ENCODE data around the gene MAP3K6.
A peak's percentile ranks its signal among the peaks of the same experiment; 100 is the strongest.
"Not testable (repeated sequence)": the region's sequence is repeated elsewhere in the genome, so short reads cannot be mapped to it uniquely, and the experiment has no call there.

The MAP3K6 gene

GRCh38 chr1:27366411-27367159 lies at the start of gene MAP3K6:
Gene MAP3K6, minus strand, starts transcription at chr1:27366961. Its CDS starts 364 bp downstream, at chr1:27366597.
- FAIRE-seq, result peak; percentile 86

- no peak for FAIRE-seq
Measured at GRCh38 chr1:27414091-27414490, 47.3 kb upstream of the MAP3K6 start.

DNA sequence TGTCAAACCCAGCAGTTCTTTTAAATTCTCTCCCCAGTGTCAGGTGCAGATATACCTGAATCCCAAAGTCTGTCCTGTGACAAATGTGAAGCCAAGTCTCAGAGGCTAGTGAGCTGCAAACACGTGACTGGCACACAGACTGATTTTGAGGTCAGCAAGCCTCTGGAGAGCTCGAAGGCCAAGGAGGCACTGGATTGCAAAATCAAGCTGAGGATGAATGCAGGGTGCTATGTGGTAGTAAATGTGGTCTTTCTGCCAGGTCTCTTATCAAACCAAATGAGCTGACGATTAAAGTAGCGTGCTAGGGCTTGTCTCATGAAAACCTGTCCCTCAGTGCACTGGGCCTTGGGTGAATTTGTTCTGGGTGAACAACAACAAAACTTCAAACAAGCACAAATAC lies 46.2 kb upstream of the MAP3K6 start:
- FAIRE-seq, result no peak

- no peak for FAIRE-seq
Measured at GRCh38 chr1:27412502-27412901, 45.7 kb upstream of the MAP3K6 start.

- no peak for FAIRE-seq
Measured at GRCh38 chr1:27410709-27411108, 43.9 kb upstream of the MAP3K6 start.

GRCh38 chr1:27409669-27410068 lies 42.9 kb upstream of the MAP3K6 start:
- no peak for FAIRE-seq

DNA sequence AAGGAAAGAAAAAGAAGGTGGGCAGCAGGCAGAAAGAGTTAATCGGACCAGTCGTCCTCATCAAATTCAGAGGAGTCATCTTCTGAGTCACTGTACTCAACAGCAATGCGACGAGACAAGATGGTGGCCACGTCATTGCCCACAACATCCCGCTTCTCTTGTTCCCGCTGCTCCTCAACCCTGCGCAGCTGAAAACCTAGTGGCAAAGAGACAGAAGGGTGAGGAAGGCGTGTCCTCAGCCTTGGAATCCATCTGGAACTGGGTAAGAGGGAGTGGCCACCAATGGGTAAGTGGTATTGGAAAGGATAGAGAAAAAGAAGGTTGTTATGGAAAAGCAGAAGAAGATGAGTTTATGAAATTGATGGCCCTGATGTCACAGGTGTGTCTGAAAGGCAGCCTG lies 41.4 kb upstream of the MAP3K6 start:
- FAIRE-seq, result no peak

- FAIRE-seq, result not testable (repeated sequence)
Measured at GRCh38 chr1:27406791-27407190, 40.0 kb upstream of the MAP3K6 start.

DNA sequence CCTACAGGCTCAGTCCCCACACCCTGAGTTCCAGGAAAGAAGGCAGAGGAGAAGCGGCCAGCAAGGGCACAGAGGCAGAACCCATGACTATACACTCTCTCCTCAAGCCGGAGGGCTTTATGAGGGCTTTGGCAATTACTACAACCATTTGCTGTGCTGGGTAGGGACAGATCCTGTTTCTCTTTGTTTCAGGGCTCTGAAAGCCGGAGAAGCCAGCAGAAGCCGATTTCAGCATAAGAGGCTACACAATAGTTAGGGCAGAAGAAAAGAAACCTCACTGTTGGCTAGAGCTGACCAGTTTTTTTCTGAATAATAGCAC lies 39.6 kb upstream of the MAP3K6 start:
- FAIRE-seq, result no peak

DNA sequence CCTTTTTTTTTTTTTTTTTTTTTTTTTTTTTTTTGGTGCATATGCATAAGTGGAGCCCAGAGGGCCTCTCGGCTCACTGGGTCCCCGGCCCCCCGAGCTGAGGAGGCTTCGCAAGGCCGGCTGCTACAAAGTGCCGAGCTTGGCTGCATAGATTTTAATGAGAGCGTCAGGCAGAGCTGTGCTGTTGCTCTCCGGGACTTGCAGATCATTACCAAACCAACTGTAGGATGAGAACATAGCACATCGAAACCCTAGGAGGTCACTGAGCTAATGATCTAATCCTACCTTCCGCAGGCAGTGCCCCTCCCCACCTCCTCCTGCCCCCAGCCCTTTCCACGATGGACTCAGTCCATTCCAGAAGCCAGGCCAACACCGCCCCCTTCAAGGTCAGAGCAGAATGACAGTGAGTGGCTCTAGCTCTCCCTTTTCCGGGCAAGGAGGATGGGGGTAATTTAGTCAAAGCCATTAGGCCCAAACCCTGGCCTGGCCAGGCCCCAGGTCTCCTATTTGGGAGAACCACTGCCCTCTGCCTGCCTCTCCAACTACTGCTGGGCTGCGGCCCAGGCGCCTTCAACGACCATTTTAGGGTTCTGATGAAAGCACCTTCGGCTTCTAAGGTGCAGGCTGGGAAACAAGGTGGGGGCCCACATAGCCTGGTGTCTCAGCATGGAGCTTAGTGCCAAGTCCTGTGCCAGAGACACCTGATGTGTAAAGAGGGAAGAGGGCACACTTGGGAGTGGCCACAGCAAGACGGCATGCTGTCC lies 39.0 kb upstream of the MAP3K6 start:
- FAIRE-seq, result not testable (repeated sequence)

DNA sequence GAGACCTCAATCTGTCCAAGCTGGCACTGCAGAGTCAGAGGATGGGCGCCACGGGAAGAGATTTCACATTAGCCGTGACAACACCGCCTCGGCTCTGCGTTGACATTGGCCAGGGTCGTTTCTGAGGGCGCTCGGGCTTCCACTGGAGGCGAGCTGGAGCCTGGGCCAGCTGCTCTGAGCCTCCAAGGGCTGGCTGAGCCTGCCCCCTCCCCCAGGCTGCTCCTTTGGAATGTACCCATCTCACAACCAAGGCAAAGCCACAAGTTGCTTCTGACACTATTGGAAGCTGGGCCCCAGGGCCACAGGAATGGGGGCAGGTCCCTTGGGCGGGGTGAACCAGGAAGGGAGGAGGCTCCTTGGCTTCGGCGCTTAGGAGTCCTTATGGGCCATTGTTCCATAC lies 38.3 kb upstream of the MAP3K6 start:
- FAIRE-seq, result no peak

DNA sequence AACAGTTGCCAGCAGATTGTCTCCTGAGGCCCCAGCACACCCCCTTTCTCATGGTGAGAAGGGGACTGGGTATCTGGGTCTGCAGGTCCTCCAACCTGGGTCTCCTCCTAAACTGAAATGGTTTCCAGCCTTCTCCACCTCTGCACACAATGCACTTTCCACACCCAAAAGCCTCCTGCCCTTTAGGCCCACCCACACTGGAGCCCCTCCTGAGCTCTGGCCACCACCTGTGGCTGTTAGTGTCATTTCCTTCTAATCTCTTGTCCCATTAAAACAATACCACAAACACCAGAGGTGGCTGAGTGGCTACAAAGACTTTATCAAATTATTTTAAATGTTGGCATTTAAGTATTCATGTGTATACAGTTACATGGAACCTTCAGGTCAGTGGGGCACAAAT lies 37.2 kb upstream of the MAP3K6 start:
- FAIRE-seq, result no peak

GRCh38 chr1:27403065-27403726 lies 36.4 kb upstream of the MAP3K6 start:
- no peak for FAIRE-seq

GRCh38 chr1:27402349-27402754 lies 35.6 kb upstream of the MAP3K6 start:
- no peak for FAIRE-seq

GRCh38 chr1:27400963-27401341 lies 34.2 kb upstream of the MAP3K6 start:
- FAIRE-seq, result no peak

DNA sequence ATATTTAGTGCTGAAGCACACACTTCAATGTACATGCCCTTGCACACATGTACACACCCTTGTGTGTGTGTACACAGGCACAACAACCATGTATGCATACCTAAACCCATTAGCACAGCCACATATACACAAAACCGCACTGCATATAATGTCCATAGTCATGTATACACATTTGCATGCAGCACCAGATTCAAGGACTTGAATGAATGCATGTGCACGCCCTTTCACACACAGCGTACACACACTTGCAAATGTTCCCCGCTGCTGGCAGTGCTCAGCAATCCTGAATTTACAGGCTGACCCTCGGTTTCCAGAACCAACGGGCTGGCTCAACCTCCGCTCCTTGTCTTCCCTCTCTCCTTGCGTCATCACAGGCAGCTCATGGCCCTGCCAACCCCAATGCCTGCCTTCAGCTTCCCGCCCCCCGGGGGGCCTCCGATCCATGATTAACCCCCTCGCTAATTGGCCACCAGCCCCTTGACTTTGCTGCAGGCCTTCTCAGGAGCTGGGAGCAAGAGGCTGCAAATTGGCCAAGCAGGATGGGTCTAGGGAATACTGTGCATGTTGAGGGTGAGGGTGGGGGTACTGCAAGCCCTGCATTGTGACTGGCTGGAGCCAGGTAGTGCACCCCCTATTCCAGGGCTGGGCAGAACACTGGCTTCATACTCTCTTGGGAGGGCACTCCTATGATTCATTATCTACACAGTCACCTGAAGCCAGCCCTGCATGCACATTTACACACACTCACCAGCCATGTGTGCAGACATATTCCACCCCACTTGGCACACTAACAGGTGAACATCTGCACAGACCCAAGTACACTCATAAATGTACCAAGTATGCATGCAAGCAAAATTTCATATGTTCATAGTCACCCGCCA lies 33.6 kb upstream of the MAP3K6 start:
- FAIRE-seq, result no peak

DNA sequence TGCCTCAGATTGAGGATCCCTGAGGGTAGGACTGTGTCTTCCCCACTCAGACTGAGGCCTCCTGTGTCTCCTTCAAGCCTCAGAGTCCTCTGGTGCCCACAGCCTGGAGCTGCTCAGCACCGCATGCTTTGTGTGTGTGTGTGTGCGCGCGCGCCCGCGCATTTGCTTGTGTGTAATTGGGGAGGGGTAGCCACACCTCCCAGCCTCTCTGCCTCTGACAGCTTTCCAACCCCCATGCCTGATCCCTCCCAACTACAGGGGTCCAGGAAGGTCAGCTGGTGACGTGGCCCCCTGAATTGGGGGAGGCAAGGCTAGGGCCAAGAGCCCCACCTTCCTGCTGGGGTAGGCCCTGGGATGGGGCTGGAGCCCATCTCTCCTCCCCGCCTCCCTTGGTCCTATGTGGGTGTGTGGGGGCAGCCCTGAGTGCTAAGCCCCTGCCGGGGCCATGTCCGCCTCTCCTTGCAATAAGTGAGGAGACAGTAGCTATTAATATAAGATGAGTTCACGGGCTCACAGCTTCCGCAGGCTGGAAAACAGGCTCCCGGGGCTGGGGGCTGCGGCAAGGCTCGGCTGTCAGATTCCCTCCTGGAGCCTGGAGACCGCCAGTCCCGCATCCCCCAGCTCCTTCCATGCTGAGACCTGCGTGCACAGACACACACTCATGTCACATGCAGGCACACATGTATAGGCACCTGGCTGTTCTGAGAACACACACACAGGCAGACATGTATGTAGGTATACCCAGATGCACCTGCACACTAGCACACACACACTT lies 32.7 kb upstream of the MAP3K6 start:
- no peak for FAIRE-seq

- FAIRE-seq, result no peak
Measured at GRCh38 chr1:27398405-27399149, 31.8 kb upstream of the MAP3K6 start.

GRCh38 chr1:27397749-27398148 lies 31.0 kb upstream of the MAP3K6 start:
- no peak for FAIRE-seq

DNA sequence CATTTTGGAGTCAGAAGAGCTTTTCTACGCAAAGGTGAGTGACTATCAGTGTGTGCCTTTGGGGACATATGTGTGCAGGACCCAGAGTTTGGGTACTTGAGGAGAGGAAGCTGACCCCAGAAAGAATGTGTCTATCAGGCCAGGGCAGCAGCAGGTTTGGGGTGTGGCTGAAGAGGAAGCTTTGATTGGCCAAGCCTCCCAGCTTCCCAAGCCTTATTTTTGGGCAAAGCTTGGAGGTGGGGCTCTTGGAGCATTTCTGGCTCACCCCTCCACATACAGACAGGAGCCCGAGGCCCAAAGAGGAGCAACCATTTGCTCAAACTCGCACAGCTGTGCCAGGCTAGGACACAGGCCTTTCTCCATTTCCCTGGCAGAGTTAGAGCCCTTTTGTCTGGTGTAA lies 30.3 kb upstream of the MAP3K6 start:
- FAIRE-seq, result no peak

DNA sequence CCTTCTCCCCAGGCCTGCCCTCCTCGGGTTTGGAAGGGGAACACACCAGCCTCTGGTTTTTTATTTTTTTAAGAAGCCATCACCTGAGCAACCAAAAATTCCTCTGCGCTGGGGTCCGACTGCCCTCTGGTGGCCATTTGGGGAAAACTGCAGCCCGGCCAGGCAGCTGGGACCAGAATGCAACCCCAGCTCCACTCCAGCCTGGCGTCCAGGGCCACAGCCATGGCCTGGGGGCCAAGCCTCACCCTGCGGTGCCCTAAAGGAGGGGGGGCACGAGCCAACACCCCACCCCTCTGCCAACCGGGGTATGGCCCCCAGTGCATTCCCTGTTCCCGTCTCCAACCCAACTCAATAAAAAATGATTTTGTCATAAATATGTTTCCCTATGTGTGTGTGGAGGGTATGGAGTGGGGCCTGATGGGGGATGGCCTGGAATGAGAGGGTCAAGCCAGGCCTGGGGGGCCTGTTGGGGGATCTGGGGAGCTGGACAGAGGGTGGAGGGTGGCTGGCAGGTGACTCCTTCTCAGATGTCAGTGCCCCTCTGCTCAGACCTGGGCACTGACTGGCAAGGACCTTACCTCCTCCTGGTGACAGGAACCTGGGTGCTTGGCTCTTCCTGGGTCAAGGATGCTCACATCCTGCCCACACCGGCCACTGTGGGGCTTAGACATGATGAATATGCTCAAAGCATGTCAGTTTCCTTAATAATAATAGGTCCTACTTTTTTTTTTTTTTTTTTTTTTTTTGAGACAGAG lies 28.9 kb upstream of the MAP3K6 start:
- FAIRE-seq, result peak; percentile 94

All from G401.6 (cell line).